NCI-H146 treated with DMSO at 0.1 percent for 48 hours (cell line): ENCODE measurements around the gene GNAT3.

Experiments
- DNase-seq: peaks from one replicate; lab custom pipeline; 2025; ENCODE audit not compliant: unreplicated experiment; lab: John Stamatoyannopoulos, UW

The GNAT3 gene

GRCh38 chr7:80467069-80467468 is 44.8 kb downstream of the GNAT3 start:
- no peak for DNase-seq

- DNase-seq, result no peak
Measured at GRCh38 chr7:80466636-80467035, 45.2 kb downstream of the GNAT3 start.

GRCh38 chr7:80464211-80464610 is 47.7 kb downstream of the GNAT3 start:
- DNase-seq, result no peak

- no peak for DNase-seq
Measured at GRCh38 chr7:80463272-80463920, 48.5 kb downstream of the GNAT3 start.

- no peak for DNase-seq
Measured at GRCh38 chr7:80460857-80461256, 51.0 kb downstream of the GNAT3 start.

GRCh38 chr7:80459776-80460510 is 51.9 kb downstream of the GNAT3 start:
- no peak for DNase-seq

GRCh38 chr7:80458822-80459725 is 52.8 kb downstream of the GNAT3 start:
- DNase-seq, result no peak

GRCh38 chr7:80453699-80454340 is 58.0 kb downstream of the GNAT3 start:
- no peak for DNase-seq

GRCh38 chr7:80450621-80451308 is 61.1 kb downstream of the GNAT3 start:
- DNase-seq, result no peak

- no peak for DNase-seq
Measured at GRCh38 chr7:80449836-80450235, 62.0 kb downstream of the GNAT3 start.

- no peak for DNase-seq
Measured at GRCh38 chr7:80445351-80445750, 66.5 kb downstream of the GNAT3 start.

- no peak for DNase-seq
Measured at GRCh38 chr7:80444811-80445210, 67.1 kb downstream of the GNAT3 start.

- no peak for DNase-seq
Measured at GRCh38 chr7:80443325-80443724, 68.5 kb downstream of the GNAT3 start.

GRCh38 chr7:80440883-80441282 is 71.0 kb downstream of the GNAT3 start:
- DNase-seq, result no peak

- no peak for DNase-seq
Measured at GRCh38 chr7:80439894-80440821, 71.7 kb downstream of the GNAT3 start.

GRCh38 chr7:80435521-80435920 is 76.3 kb downstream of the GNAT3 start:
- DNase-seq, result no peak

GRCh38 chr7:80434047-80434446 is 77.8 kb downstream of the GNAT3 start:
- no peak for DNase-seq

- no peak for DNase-seq
Measured at GRCh38 chr7:80432166-80432565, 79.7 kb downstream of the GNAT3 start.

GRCh38 chr7:80429181-80429580 is 82.7 kb downstream of the GNAT3 start:
- no peak for DNase-seq
